Hematopoietic multipotent progenitor cell treated with erythropoietin and hydrocortisone succinate and interleukin-3 and kit ligand, for 6 days (in vitro differentiated cells): Measurements from ENCODE around the gene NDRG2.
"Not testable (repeated sequence)": the region's sequence is repeated elsewhere in the genome, so short reads cannot be mapped to it uniquely, and the experiment has no call there.

Experiments used
- DNase-seq: peaks from one replicate; pipeline ENCODE4 v3.0.0-alpha.2; 2015

NDRG2 gene

DNA sequence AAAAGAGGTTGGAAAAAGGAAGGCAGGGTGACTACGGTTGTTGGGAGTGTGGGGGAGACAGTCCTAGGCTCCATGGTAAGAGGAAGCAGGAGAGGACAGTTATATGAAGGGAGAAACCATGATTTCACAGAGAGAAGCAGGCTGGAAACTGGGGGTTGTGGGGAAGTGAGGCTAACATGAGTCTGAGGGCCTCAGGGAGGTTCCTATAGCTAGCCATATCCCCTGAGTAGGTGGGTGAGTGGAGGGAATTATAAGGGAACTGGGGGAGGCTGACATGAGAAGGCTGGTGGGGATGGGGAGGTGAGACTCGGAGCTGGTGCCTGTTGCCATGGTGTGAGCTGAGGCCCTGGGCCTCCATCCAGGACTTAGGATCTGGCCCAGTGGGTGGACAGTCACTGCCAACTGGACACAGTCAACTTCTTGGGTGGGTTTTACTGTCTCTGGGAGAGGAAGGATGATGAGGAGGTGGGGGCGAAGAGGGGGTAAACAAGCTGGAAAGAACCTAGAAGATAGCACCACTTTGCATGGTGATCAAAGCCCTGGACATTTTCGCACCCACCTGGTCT, 8.4 kb upstream of the NDRG2 start:
- DNase-seq, result no peak

GRCh38 chr14:21032326-21033132, 7.7 kb upstream of the NDRG2 start:
- no peak for DNase-seq

- no peak for DNase-seq
Measured at GRCh38 chr14:21030531-21030930, 5.7 kb upstream of the NDRG2 start.

DNA sequence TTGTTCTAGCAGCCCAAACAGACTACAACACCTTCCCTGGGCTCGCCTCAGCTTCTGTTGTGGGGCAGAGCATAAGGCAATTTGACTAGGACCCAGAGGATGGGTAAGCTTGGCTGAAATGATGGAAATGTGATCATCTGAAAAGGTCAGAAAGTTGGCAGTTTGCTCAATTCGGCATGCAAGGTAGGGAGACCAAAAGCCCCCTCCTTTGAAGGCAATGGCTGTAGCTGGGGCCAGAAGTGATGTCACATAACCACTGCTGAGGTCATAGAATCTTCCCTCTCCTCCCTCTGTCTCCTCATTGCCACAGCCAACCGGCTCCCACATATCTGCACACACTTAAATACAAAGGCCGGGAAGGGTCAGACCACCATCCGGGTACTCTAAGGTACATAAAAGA, 5.1 kb upstream of the NDRG2 start, which contains the start of gene TPPP2:
Gene TPPP2 (plus strand): TSS at position 301 of the 400 bp plus-strand sequence. CDS start 365 bp downstream, outside the sequence.
- no peak for DNase-seq

DNA sequence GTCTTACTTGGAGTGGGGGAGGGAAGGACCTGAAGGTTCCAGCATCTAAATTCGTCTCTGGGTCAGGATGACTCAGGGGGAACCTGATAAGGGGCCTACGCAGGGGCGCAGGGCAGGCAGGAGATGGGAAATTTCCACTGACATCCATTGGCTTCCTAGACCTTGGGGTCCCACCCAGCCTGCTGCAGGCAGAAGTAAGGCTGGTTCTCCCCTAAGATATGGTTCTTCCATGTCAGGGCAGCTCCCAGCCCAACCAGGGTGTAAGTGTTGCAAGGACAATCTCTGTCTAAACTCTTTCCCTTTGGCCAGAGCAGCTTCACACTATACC, 2.1 kb upstream of the NDRG2 start:
- DNase-seq, result no peak

- DNase-seq, result no peak
Measured at GRCh38 chr14:21026274-21026987, 1.6 kb upstream of the NDRG2 start.

GRCh38 chr14:21025371-21026273, 761 bp upstream of the NDRG2 start:
- DNase-seq, result no peak

GRCh38 chr14:21023817-21024584, 860 bp downstream of the NDRG2 start:
- DNase-seq, result peak; percentile 26

DNA sequence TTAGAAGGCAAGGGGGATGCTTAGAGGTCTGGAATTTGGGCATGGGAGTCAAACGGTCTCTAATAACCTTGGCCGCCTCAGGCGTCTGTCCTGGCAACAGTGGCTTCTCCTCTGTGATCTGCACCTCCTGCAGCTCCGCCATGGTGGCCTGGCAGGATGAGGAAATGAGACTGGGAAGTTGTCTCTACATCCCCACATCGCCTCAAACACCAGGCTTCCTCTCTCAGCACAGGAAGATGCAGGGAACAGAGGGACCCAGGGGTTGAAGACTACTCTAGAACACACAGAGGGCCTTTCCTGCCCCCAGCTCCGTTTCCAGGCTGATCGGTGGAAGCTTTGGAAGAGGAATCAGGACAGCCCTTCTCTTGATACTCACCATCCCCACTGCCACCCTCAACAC, 1.7 kb downstream of the NDRG2 start:
- DNase-seq, result no peak

GRCh38 chr14:21022686-21023085, 2.2 kb downstream of the NDRG2 start:
- DNase-seq, result no peak

DNA sequence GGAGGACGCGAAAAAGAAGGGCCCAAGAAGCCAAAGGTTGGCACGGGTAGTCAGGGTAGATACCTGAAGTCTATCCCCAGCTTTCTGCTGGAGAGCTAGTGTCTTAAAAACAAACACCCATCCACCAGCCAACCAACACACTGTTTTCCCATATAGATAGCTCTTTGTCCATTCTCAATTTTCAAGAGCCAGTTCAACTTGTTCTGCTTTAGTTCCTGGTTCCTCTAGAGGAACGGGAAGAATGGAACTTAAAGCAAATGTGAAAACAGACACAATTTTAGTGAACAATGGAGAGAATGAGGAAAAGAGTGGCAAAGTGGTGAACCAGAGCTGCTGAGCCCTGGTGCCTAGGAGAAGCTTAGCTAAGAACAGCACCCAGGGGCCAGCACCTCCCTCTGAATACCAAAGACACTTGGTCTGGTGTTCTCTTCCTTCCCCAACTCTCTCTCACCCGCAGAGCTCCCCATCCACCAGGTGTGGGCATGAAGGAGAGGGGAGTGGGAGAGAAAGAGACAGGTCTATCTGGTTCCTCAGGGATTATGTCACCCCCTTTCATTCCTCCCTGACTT, 3.8 kb downstream of the NDRG2 start:
- DNase-seq, result no peak

DNA sequence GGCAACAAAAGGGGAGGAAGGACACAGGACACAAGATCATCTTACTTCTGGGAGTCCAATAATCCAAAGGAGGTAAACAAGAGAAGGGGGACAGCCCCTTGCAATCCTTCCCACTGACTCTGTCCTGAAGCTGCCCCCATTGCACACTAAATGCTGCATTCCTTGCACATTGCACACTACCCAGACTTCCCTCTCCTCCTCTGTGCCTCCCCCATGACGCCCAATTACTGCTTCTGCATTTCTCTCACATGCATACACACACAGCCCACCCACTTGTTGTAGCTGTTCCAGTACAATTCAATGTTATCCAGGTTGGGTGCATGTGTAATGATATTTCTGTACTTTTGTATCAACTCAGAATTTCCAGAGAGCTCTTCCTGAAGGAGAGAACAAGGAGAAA, 5.5 kb downstream of the NDRG2 start:
- DNase-seq, result no peak

GRCh38 chr14:21018781-21019180, 6.1 kb downstream of the NDRG2 start:
- no peak for DNase-seq

GRCh38 chr14:21018286-21018685, 6.6 kb downstream of the NDRG2 start:
- DNase-seq, result no peak

- no peak for DNase-seq
Measured at GRCh38 chr14:21017528-21018245, 7.2 kb downstream of the NDRG2 start.

- peak; percentile 45 for DNase-seq
Measured at GRCh38 chr14:21016413-21017190, 8.3 kb downstream of the NDRG2 start.

DNA sequence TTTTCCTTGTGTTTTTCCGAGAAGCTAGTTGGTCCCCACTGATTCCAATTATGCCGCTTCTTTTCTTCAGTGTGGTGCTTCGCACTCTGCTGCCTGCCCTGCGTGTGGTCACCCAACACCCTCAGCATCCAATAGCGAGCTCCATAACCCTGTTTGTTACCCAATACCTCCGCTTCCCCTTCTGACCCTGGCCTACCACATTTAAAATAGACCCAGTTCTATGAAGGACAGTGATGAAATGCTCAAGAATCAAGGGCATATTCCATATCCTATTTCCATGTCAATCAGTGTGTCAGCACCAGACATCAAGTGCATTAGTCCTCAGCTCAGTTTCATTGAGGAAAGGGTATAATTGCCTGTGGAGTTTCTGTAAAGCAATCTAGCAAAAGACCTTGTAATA, 9.5 kb downstream of the NDRG2 start:
- no peak for DNase-seq

DNA sequence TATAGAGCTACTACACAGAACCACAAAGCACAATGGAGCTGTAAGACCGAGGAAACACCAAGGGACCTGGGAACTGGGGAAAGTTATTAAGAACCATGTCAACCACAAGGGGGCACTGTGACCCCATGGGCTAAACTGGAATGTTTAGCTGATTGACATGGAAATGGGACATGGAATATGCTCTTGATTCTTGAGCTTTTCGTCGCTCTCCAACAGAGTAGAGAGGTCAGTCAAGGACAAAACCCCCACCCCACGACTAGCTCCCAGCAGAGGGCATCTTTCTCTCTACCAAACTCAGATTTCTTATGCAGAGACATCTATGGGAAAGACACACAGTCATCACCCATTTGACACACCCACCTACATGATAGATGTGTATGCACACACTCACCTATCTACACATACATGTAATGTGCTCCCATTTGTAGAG, 10.1 kb downstream of the NDRG2 start:
- DNase-seq, result peak; percentile 95

- no peak for DNase-seq
Measured at GRCh38 chr14:21011136-21011535, 13.7 kb downstream of the NDRG2 start.

- not testable (repeated sequence) for DNase-seq
Measured at GRCh38 chr14:21009721-21010120, 15.1 kb downstream of the NDRG2 start.
